ENCODE measurements around the gene PALLD. TPM values are rescaled to one million over a fixed set of nuclear protein-coding genes. Genes with fewer than 3 reads are reported as not detected.

The PALLD gene
- total RNA-seq, 1 experiment from 2014 or later: 26.7 TPM

- Histone ChIP-seq H3K9me2 (replicated peaks; ENCODE audit: low read length) (no peaks in the 10 kb centered on the region), H3K4me1 (ENCODE audit: insufficient read depth, low read length) (peaks cover 45% of the 10 kb centered on the region), H3K27me3 (ENCODE audit: low read length) (no peaks in the 10 kb centered on the region), H3K36me3 (ENCODE audit: low read depth, low read length) (no peaks in the 10 kb centered on the region), H3K4me3 (ENCODE audit: low read length) (peak overlapping the region; percentile 51; the same call in 1 of the 2 replicates), H3K4me2 (ENCODE audit: low read length) (peak overlapping the region; percentile 81), H2AFZ (ENCODE audit: low read length) (no peak overlapping the region), H4K20me1 (ENCODE audit: low read length) (no peaks in the 10 kb centered on the region; the same call in 1 of the 2 replicates), H3K9me3 (ENCODE audit: low read length) (no peaks in the 10 kb centered on the region), H3K27ac (ENCODE audit: low read length) (peak overlapping the region; percentile 95), H3K9ac (ENCODE audit: low read length) (peak overlapping the region; percentile 60), H3F3A (ENCODE audit: low read length, unreplicated experiment) (no peaks in the 10 kb centered on the region), H3K79me2 (ENCODE audit: low read length) (peaks cover 86% of the 10 kb centered on the region)
- no TSS peak for BruUV-seq (replicated peaks)
- ATAC-seq (no peak), DNase-seq (no peak)
- intact Hi-C loops (cut with micrococcal nuclease): loop anchor here (10.0 kb wide), 1 partner anchor 59 kb away; no protein-coding TSS in a partner anchor
- TF ChIP-seq EZH2 (IDR thresholded peaks at IDR 0.05; ENCODE audit: low read length, unreplicated experiment) (no peak), EZH2phosphoT487 (IDR thresholded peaks at IDR 0.05; ENCODE audit: borderline replicate concordance, low read length) (no peak), CTCF (conservative IDR thresholded peaks at IDR 0.05; ENCODE audit: low read depth, low read length) (no peak)
- POLR2A ChIA-PET (ENCODE audit: unreplicated experiment): interaction anchor here (0.7 kb wide), 1 partner anchor 625 kb away, joined by 3 read pairs; no protein-coding TSS in a partner anchor
- CTCF ChIA-PET: no interaction called here
Observed at GRCh38 chr4:168636040-168636439, 139.2 kb downstream of the PALLD start.

DNA sequence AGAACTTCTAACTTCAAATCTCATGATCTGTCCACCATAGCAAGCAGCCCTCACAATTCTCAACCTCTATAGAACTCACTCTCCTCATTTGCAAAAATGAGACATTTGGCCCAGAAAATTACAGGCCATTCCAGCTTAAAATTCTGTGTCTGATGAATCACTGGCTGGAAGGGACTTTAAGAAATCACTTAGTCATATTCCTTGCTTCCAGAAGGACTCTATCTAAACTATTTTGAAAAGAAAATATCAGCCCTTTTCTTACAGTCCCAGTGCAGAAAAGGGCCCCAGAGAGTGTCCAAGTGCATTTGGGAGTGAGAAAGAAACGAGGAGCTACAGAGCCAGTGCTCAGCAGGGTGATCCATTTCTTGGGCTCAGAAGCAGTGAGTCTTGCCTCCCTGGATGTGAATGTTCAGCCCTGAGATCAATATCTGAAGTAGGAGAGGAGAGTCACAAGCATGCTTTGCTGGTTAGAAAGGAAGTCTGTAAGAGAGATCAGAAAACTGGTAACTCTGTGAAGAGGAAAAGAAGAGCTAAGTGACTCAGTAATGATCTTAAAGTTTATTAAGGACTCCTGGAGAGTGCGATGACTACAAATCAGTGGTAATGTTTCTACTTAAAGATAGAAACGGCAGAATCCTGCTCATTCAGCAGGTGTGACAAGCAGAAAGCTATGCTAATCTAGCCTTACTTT, 139.8 kb downstream of the PALLD start:
- H3K4me3 ChIP-seq (ENCODE audit: low read length): peak overlapping the region; percentile 51
- DNase-seq: peak; percentile 72
- BruUV-seq (replicated peaks): no TSS peak
- ChIA-PET CTCF (interaction anchor here (0.9 kb wide), 1 partner anchor 14 kb away, joined by 3 read pairs; no protein-coding TSS in a partner anchor), POLR2A (ENCODE audit: unreplicated experiment) (interaction anchor here (0.7 kb wide), 1 partner anchor 625 kb away, joined by 3 read pairs; no protein-coding TSS in a partner anchor)
- no peaks in the 10 kb centered on the region for H3F3A ChIP-seq (ENCODE audit: low read length, unreplicated experiment)
- ATAC-seq: peak; percentile 67
- no peaks in the 10 kb centered on the region for H3K9me2 ChIP-seq (replicated peaks; ENCODE audit: low read length)
- no peaks in the 10 kb centered on the region for H3K27me3 ChIP-seq (ENCODE audit: low read length)
- peak overlapping the region; percentile 95 for H3K27ac ChIP-seq (ENCODE audit: low read length)
- no peaks in the 10 kb centered on the region for H3K9me3 ChIP-seq (ENCODE audit: low read length)
- H3K4me1 ChIP-seq (ENCODE audit: insufficient read depth, low read length): peaks cover 43% of the 10 kb centered on the region
- intact Hi-C loops (cut with micrococcal nuclease): loop anchor here (10.0 kb wide), 1 partner anchor 58 kb away; no protein-coding TSS in a partner anchor
- no peak for TF ChIP-seq EZH2phosphoT487 (IDR thresholded peaks at IDR 0.05; ENCODE audit: borderline replicate concordance, low read length)
- H3K79me2 ChIP-seq (ENCODE audit: low read length): peaks cover 87% of the 10 kb centered on the region
- no peaks in the 10 kb centered on the region for H3K36me3 ChIP-seq (ENCODE audit: low read depth, low read length)
- no peaks in the 10 kb centered on the region; the same call in 1 of the 2 replicates for H4K20me1 ChIP-seq (ENCODE audit: low read length)
- 0 out of 2 replicates have a peak overlapping the region, but pooled peaks have one; percentile 24 for H2AFZ ChIP-seq (ENCODE audit: low read length)
- peak overlapping the region; percentile 81 for H3K4me2 ChIP-seq (ENCODE audit: low read length)
- H3K9ac ChIP-seq (ENCODE audit: low read length): peak overlapping the region; percentile 60

DNA sequence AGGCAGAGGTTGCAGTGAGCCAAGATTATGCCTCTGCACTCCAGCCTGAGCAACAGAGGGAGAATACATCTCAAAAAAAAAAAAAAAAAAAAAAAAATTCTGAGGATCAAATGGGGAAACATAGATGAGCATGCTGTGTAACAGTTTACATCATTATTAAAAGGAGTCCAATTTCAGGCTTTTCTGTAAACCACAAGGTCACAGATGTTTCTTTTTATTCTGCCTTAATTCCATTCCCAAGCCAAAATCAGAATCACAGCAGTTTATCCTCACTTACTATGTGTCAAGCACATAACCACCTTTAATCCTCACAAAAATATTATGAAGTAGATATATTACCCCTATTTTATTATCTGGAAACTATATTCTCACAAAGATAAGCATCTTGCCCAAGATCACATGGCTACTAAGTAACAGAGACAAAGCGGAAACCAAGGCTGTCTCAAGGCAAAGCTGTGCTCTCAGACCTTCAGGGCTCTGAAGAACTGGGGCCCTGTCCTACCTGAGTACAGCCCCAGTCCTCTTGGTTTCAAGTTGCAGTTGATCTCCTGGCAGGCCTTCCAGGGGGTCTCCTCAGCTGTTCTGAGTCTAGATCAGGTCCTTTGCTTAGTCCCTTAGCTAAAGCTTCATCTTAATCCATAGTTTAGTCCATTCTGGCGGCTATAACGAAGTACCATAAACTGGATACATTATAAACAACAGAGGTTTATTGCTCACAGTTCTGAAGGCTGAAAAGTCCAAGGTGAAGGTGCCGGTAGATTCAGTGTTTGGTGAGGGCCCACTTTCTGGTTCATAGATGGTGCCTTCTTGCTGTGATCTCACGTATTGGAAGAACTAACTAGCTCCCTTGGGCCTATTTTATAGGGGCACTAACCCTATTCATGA, 141.3 kb downstream of the PALLD start:
- H3K27ac ChIP-seq (ENCODE audit: low read length): 0 out of 2 replicates have a peak overlapping the region, but pooled peaks have one; percentile 95
- no peak overlapping the region for H3K4me2 ChIP-seq (ENCODE audit: low read length)
- no TSS peak for BruUV-seq (replicated peaks)
- H3F3A ChIP-seq (ENCODE audit: low read length, unreplicated experiment): no peaks in the 10 kb centered on the region
- ChIA-PET POLR2A (ENCODE audit: unreplicated experiment) (no interaction called here), CTCF (no interaction called here)
- no peak for TF ChIP-seq EZH2 (IDR thresholded peaks at IDR 0.05; ENCODE audit: low read length, unreplicated experiment)
- H3K79me2 ChIP-seq (ENCODE audit: low read length): peaks cover 84% of the 10 kb centered on the region
- no peaks in the 10 kb centered on the region; the same call in 1 of the 2 replicates for H3K36me3 ChIP-seq (ENCODE audit: low read depth, low read length)
- no peaks in the 10 kb centered on the region for H3K9me3 ChIP-seq (ENCODE audit: low read length)
- no peaks in the 10 kb centered on the region for H3K9me2 ChIP-seq (replicated peaks; ENCODE audit: low read length)
- DNase-seq (no peak), ATAC-seq (no peak)
- H4K20me1 ChIP-seq (ENCODE audit: low read length): no peaks in the 10 kb centered on the region; the same call in 1 of the 2 replicates
- H3K4me3 ChIP-seq (ENCODE audit: low read length): no peak overlapping the region
- no peak overlapping the region for H2AFZ ChIP-seq (ENCODE audit: low read length)
- intact Hi-C loops (cut with micrococcal nuclease): loop anchor here (10.0 kb wide), 1 partner anchor 57 kb away; no protein-coding TSS in a partner anchor
- peaks cover 43% of the 10 kb centered on the region for H3K4me1 ChIP-seq (ENCODE audit: insufficient read depth, low read length)
- no peaks in the 10 kb centered on the region for H3K27me3 ChIP-seq (ENCODE audit: low read length)
- no peak overlapping the region for H3K9ac ChIP-seq (ENCODE audit: low read length)
